ENCODE results near the gene HDAC4.

GRCh38 chr2:239144713-239144999 is 256.2 kb downstream of the HDAC4 start:
- TF ChIP-seq CTCF (IDR thresholded peaks at IDR 0.05) (no peak), POLR2A (IDR thresholded peaks at IDR 0.05) (no peak)
